Panc1 (cell line): ENCODE data around the gene CARTPT. TPM values are rescaled to one million over a fixed set of nuclear protein-coding genes. Genes with fewer than 3 reads are reported as not detected.

Experiments used
- ATAC-seq: fragments of 200-7000 bp; cut with Tn5 transposase; 2 replicates; pipeline ENCODE4 v1.9.1; 2020; ENCODE audit warnings: mild to moderate bottlenecking, moderate library complexity
- BruUV-seq: library from RNA; stranded (reverse); fragments of 400-500 nt; replicated peaks from 2 replicates; lab custom pipeline; 2021; lab: Mats Ljungman, UMichigan
- CTCF ChIA-PET: fragments of 300-600 bp; sonication (Branson Sonifier 250); formaldehyde crosslinking; loops from one replicate; lab custom pipeline; 2022; ENCODE audit warnings: antibody characterized with exemption; lab: Charles Lee
- POLR2A ChIA-PET: fragments of 300-600 bp; sonication (Branson Sonifier 250); formaldehyde crosslinking; loops from one replicate; lab custom pipeline; 2022; ENCODE audit warnings: antibody characterized with exemption; lab: Charles Lee
- DNase-seq: peaks from one replicate; pipeline ENCODE4 v3.0.0-alpha.2; 2010; ENCODE audit warnings: low read depth, low spot score
- H3K27ac ChIP-seq: 2 replicates; pipeline ENCODE4 v1.5.1; 2011; ENCODE audit warnings: mild to moderate bottlenecking, low read length, inconsistent platforms
- H3K27me3 ChIP-seq: fragments of 200-500 bp; sonication (Bioruptor generic); 2 replicates; pipeline ENCODE4 v1.6.0; 2014; ENCODE audit warnings: low read length, inconsistent platforms; ENCODE audit not compliant: control insufficient read depth, insufficient read depth
- H3K36me3 ChIP-seq: fragments of 200-500 bp; sonication (Bioruptor generic); 2 replicates; pipeline ENCODE4 v1.5.1; 2014; ENCODE audit warnings: inconsistent platforms, mild to moderate bottlenecking, low read length, moderate library complexity; ENCODE audit not compliant: control insufficient read depth, insufficient read depth
- H3K4me1 ChIP-seq: 2 replicates; pipeline ENCODE4 v1.5.1; 2011; ENCODE audit warnings: inconsistent platforms, mild to moderate bottlenecking, low read length, moderate library complexity; ENCODE audit not compliant: control insufficient read depth, insufficient read depth
- H3K4me3 ChIP-seq, 2 experiments: 2 replicates each; pipeline ENCODE4 v1.5.1; 2011 to 2012; ENCODE audit warnings: low read depth in 2 of 2, low read length in 2 of 2, mild to moderate bottlenecking in 2 of 2, inconsistent platforms in 1 of 2, moderate library complexity in 1 of 2
- H3K9me3 ChIP-seq: fragments of 200-500 bp; sonication (Bioruptor generic); 2 replicates; pipeline ENCODE4 v1.5.1; 2014; ENCODE audit warnings: low read depth, mild to moderate bottlenecking, inconsistent platforms, low read length, moderate library complexity; ENCODE audit not compliant: control insufficient read depth, insufficient read depth
- POLR2AphosphoS5 ChIP-seq: IDR thresholded peaks from 2 replicates; pipeline ENCODE4 v1.6.1; 2012; ENCODE audit warnings: mild to moderate bottlenecking, low read depth, low read length, moderate library complexity
- SIN3A ChIP-seq: IDR thresholded peaks from 2 replicates; pipeline ENCODE4 v1.6.1; 2012; ENCODE audit warnings: low read depth, mild to moderate bottlenecking, low read length, moderate library complexity, borderline replicate concordance; ENCODE audit not compliant: insufficient read depth
- TCF7L2 ChIP-seq: IDR thresholded peaks from 2 replicates; pipeline ENCODE4 v1.6.1; 2011; ENCODE audit warnings: mild to moderate bottlenecking, low read depth, low read length, inconsistent platforms
- in situ Hi-C: cut with HindIII; loops from 2 replicates; pipeline ENCODE4 v1.10.0; 2016; ENCODE audit warnings: low sequenced_read_pairs, low pct_unique_long_range_greater_than_20kb
- intact Hi-C: fragments of 100-400 bp; cut with micrococcal nuclease; formaldehyde crosslinking; loops from one replicate; pipeline ENCODE4 v1.10.0; 2022; ENCODE audit not compliant: unreplicated experiment
- total RNA-seq: library from RNA; stranded (reverse); gene quantifications from one replicate; pipeline ENCODE4 v1.2.1, GENCODE V29; 2021; ENCODE audit not compliant: unreplicated experiment
- TF ChIP-seq, protein P1 (sequence below): fragments of 450-650 bp; IDR thresholded peaks from 2 replicates; pipeline ENCODE4 v1.5.1; 2017; ENCODE audit warnings: mild to moderate bottlenecking
- TF ChIP-seq, protein P2 (sequence below), 2 experiments: IDR thresholded peaks; 2 replicates each; pipeline ENCODE4 v1.6.1; 2011 to 2012; ENCODE audit warnings: low read depth in 2 of 2, control low read depth in 1 of 2, low read length in 1 of 2, mild to moderate bottlenecking in 1 of 2, moderate library complexity in 1 of 2; ENCODE audit not compliant: insufficient read depth in 1 of 2

CARTPT gene
- total RNA-seq, 1 experiment from 2014 or later: not detected

DNA sequence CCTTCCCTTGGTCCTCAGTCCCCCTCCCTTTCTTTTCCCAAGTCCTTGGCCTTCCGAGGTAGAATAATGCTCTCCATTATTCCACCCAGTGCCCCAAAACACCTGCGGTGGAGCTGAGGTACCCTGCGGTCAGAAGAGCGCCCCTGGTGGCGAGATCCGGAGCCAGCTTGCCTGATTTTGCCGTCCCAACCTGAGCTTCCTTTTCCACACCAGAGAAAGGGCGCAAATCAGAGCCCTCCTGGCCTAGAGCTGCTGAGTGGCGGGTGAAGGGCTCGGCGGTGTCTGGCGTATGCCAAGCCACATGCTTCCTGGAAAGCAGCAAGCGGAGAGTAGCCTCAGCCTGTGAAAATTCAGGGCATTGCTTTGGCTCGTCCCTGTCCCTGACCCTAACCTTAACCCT lies 21.1 kb upstream of the CARTPT start:
- ATAC-seq: no peak
- H3K4me3 ChIP-seq: no peak overlapping the region
- no peak overlapping the region for H3K27ac ChIP-seq
- H3K9me3 ChIP-seq: no peaks in the 10 kb centered on the region
- in situ Hi-C loops (no loop called here), intact Hi-C loops (no loop called here)
- TF ChIP-seq POLR2AphosphoS5 (no peak), TCF7L2 (no peak)
- TF ChIP-seq, protein P1, sequence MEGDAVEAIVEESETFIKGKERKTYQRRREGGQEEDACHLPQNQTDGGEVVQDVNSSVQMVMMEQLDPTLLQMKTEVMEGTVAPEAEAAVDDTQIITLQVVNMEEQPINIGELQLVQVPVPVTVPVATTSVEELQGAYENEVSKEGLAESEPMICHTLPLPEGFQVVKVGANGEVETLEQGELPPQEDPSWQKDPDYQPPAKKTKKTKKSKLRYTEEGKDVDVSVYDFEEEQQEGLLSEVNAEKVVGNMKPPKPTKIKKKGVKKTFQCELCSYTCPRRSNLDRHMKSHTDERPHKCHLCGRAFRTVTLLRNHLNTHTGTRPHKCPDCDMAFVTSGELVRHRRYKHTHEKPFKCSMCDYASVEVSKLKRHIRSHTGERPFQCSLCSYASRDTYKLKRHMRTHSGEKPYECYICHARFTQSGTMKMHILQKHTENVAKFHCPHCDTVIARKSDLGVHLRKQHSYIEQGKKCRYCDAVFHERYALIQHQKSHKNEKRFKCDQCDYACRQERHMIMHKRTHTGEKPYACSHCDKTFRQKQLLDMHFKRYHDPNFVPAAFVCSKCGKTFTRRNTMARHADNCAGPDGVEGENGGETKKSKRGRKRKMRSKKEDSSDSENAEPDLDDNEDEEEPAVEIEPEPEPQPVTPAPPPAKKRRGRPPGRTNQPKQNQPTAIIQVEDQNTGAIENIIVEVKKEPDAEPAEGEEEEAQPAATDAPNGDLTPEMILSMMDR: peak; percentile 77
- ChIA-PET POLR2A (no interaction called here), CTCF (interaction anchor here (0.5 kb wide), 1 partner anchor 191 kb away, joined by 6 read pairs; no protein-coding TSS in a partner anchor)
- H3K27me3 ChIP-seq: peaks cover 11% of the 10 kb centered on the region
- BruUV-seq: no TSS peak
- no peaks in the 10 kb centered on the region for H3K36me3 ChIP-seq
- DNase-seq: no peak
- H3K4me1 ChIP-seq: no peaks in the 10 kb centered on the region

DNA sequence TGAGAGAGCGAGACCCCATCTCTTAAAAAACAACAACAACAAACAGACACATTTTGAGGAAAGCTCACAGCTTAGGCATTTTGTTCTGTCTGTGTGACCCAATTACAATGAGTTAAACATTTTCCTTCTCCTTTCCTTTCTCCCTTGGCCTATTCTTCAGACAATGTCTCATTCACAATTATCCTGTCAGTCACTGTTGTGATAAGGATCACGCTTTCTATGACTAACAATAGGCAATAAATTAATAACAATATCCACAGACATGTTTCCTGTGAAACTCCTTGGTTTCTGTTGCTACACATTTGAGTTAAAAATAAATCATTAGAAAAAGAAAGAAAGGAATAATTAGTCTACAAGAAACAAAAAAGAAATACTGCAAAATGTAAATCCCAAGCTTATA lies 19.8 kb upstream of the CARTPT start:
- Histone ChIP-seq H3K4me1 (no peaks in the 10 kb centered on the region), H3K27me3 (peaks cover 8% of the 10 kb centered on the region), H3K27ac (no peak overlapping the region), H3K36me3 (no peaks in the 10 kb centered on the region), H3K9me3 (no peaks in the 10 kb centered on the region), H3K4me3 (no peak overlapping the region)
- intact Hi-C loops: no loop called here
- TF ChIP-seq SIN3A (no peak), POLR2AphosphoS5 (no peak), TCF7L2 (no peak)
- TF ChIP-seq, protein P2, sequence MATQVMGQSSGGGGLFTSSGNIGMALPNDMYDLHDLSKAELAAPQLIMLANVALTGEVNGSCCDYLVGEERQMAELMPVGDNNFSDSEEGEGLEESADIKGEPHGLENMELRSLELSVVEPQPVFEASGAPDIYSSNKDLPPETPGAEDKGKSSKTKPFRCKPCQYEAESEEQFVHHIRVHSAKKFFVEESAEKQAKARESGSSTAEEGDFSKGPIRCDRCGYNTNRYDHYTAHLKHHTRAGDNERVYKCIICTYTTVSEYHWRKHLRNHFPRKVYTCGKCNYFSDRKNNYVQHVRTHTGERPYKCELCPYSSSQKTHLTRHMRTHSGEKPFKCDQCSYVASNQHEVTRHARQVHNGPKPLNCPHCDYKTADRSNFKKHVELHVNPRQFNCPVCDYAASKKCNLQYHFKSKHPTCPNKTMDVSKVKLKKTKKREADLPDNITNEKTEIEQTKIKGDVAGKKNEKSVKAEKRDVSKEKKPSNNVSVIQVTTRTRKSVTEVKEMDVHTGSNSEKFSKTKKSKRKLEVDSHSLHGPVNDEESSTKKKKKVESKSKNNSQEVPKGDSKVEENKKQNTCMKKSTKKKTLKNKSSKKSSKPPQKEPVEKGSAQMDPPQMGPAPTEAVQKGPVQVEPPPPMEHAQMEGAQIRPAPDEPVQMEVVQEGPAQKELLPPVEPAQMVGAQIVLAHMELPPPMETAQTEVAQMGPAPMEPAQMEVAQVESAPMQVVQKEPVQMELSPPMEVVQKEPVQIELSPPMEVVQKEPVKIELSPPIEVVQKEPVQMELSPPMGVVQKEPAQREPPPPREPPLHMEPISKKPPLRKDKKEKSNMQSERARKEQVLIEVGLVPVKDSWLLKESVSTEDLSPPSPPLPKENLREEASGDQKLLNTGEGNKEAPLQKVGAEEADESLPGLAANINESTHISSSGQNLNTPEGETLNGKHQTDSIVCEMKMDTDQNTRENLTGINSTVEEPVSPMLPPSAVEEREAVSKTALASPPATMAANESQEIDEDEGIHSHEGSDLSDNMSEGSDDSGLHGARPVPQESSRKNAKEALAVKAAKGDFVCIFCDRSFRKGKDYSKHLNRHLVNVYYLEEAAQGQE (IDR thresholded peaks at IDR 0.05; ENCODE audit: insufficient read depth in 1 of 2, low read depth in 2 of 2, low read length in 1 of 2): no peak
- TF ChIP-seq, protein P1: no peak
- ATAC-seq (no peak), DNase-seq (no peak)
- CTCF ChIA-PET: no interaction called here
- in situ Hi-C loops: no loop called here
- POLR2A ChIA-PET: no interaction called here
- no TSS peak for BruUV-seq
